GM19455 (cell line): ENCODE data around the gene WRNIP1.

Experiments
- ATAC-seq: cut with Tn5 transposase; IDR thresholded peaks from one replicate; pipeline ENCODE4 v1.9.1; 2021; ENCODE audit not compliant: unreplicated experiment

The WRNIP1 gene

DNA sequence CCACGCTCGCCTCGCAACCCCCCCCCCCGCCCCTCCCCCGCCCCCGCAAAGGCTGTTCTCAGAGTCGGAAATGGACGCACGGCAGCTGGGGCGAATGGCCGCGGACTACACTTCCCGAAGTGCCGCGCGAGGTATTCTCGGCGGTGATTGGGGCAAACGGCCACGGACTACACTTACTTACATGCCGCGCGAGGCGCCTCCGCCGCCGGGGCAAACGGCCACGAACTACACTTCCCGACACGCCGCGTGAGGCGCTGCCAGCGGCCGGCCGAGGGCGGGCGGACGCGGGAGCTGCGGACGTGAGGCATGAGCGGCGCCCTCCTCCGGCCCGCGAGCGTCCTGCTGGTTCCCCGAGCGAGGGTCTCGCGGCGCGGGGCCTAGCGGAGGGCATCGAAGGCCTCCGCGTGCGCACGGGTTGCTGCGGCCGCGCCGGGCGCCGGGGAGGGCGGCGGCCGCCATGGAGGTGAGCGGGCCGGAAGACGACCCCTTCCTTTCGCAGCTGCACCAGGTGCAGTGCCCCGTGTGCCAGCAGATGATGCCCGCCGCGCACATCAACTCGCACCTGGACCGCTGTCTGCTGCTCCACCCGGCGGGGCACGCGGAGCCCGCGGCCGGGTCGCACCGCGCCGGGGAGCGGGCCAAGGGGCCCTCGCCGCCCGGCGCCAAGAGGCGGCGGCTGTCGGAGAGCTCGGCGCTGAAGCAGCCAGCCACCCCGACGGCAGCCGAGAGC is at the start of gene WRNIP1:
WRNIP1 (plus strand) TSS at position 228 of the 730 bp plus-strand sequence; CDS start at position 458, 230 bp downstream.
- peak; percentile 88 for ATAC-seq

DNA sequence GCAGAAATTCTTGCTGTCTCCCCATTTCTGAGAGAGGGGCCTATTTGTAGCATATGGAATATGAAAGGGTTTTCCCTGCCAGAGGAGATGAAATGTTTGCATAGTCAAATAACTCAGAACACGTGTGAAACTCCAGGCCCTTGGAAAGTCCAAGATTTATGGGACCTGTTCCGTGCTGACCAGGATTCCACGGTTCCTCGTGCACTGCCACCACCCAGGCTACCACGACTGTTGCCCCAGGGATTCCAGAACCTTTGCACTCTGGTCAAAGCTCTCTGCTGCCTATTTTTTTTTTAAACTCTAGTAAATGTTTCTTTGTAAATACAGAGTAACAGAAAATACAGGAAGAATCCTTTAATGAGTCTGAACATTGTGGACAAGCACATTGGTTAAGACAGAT is 49.5 kb upstream of the WRNIP1 start:
- ATAC-seq: no peak

DNA sequence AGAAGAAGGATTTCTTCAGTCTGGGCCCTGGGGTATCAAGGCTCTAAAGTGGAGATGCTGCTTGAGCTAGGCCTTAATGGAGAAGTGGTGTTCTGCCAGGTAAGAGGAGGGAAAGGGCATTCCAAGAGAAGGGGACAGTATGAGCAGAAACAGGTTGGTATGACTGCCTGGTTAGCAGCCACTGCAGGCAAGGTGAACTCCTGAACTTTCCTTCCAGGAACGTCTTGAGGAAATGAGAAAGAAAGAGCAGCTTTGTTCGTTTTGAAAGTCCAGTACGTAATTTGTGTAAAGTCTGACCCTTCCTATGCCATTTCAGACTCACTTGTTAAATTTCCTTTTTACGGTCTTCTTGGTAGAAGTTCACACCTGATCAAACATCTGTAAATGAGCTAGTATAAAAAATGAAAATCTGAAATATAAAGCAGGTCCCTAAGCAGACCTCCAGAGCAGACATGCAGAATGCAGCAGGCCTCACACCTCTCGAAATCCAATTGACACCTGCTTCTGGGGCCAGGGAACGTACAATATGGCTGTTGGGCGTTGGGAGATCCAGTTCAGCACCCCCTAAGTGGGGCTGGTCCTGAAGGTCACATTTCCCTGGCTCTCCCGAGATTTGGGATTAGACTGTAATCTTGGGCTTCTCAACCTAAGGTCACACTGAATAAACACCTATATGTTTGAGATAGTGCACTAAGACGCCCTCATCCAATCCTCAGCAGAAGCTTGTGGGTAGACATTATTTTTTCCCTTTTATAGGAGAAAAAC is 48.1 kb upstream of the WRNIP1 start:
- no peak for ATAC-seq

DNA sequence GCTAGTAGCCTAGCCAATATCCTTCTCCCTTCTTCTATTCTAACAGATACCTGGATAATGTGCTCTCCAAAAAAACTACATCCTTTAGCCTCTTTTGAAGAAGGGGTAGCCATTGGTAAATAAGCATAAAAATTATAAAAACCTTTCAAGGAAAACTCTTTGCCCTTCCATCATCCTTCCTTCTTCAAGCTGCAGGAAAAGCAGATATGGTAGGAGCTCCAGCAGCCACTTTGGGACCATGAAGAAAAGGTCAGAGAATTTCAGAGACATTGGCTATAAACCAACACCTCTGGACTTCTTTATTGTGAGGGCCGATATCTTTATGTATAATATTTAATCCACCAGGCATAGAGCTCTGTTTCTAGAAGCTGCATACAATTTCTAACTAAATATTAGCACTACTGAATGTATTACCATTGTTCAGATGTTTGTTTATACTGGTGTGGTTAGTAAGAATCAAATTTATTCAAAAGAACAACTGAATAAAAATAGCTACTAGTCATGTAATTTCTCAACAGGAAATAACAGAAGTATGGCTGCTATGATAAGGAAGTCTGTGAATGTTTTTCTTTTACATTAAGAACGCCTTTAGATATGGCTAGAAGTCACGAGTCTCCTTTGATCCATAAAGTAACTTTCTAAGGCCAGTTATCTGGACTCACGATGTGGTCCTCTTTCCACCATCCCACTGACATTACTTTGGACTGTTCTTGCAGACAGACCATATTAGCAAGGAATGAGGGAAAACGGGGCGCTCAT is 46.7 kb upstream of the WRNIP1 start:
- no peak for ATAC-seq

DNA sequence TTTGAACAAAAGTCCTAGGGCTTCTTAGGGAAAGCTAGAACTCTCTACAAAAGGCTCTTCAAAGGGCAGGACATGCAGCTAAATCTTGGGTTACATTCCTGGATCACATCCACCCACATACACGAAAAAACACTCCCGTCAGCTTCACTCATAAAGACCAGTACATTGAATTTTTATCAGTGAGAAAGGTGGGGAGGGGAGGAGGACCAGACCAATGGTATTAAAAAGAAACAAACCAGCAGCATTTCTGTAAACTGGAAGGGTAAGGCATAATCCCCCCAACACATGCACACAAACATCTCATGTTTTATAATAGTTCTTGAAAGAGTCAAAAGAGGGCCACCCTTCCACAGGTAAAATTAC is 46.1 kb upstream of the WRNIP1 start:
- ATAC-seq: no peak

DNA sequence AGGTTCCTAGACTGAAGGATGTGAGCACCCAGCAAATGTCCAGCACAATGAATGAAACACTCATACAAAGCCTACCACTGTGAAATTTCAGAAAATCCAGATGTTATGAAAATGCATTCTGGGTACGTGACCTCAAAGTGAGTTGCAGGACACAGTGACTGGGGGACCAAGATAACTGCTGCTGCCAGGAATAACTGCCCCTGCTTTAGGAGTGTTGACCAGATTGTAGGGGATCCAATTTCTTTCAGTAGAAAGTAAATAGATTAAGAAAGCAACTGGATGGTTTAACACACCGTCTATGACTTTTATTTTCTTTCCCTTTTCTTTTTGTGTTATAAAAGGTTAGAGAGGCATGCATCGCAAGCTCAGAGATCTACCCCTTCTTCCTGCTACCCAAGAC is 44.0 kb upstream of the WRNIP1 start:
- no peak for ATAC-seq

DNA sequence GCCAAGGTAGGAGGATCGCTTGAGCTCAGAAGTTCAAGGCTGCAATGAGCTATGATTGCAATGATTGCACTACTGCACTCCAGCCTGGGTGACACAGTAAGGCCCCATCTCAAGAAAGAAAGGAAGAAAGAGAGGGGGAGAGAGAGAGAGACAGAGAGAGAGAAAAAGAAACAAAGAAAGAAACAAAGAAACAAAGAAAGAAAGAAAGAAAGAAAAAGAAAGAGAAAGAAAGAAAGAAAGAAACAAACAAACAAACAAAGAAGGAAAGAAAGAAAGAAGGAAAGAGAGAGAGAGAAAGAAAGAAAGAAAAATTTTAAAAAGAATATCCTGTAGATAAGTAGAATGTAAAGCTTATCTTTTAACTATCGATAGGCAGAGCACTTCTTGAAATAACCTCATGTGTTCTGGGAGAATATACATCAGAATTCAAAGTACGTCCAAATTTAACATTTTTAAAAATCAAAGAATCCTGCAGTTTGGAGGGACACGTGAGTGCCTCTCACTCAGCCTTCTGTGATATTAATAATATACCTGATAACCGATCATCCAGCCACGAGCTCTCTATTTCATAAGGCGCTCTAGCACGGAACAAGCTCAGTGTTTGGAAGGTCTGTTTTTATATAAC is 39.7 kb upstream of the WRNIP1 start:
- no peak for ATAC-seq

DNA sequence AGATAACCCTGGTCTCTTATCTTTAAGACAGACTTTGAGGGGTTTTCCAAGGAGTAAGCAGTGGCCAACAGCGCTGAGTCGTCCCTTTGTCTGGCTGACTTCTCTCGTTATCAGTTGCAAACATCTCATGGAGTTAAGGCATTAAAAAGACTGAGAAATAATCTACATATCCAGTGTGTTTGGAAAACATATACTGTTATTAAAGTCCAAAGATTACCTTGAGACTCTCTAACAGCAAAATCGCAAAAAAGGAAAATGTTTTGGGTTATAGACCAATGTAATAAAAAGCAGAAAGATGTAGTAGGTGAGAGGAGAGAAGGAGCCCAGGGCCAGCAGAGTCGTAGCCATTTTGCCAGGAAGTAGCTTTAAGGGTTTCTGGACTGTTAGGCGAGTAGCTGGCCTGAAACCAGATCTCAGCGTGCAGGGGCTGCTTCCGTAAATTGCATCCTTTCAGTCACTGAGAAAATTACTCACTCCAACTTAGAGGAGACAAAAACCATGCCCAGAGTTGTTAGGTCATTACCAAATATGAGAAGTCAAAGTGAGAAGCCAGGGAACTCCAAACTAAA is 39.1 kb upstream of the WRNIP1 start:
- ATAC-seq: no peak

DNA sequence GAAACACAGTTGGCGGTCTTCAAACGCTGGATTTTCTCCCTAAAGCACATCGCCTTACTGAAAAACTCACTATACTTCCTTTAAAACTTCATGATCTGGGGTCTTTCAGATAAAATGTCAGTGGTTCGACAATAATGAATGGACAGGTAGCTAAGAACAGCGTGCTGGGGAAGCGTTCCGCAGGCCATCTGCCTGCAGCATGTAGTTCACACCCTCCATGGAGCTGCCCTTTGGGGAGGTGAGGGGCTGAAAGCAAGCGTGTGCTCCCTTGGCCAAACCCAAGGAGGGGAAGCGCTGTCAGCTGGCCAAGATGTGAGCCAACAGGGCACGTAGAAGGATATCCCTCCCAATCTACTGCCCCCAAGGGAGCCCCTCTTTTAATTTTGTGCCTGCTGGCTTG is 35.3 kb upstream of the WRNIP1 start:
- ATAC-seq: no peak

DNA sequence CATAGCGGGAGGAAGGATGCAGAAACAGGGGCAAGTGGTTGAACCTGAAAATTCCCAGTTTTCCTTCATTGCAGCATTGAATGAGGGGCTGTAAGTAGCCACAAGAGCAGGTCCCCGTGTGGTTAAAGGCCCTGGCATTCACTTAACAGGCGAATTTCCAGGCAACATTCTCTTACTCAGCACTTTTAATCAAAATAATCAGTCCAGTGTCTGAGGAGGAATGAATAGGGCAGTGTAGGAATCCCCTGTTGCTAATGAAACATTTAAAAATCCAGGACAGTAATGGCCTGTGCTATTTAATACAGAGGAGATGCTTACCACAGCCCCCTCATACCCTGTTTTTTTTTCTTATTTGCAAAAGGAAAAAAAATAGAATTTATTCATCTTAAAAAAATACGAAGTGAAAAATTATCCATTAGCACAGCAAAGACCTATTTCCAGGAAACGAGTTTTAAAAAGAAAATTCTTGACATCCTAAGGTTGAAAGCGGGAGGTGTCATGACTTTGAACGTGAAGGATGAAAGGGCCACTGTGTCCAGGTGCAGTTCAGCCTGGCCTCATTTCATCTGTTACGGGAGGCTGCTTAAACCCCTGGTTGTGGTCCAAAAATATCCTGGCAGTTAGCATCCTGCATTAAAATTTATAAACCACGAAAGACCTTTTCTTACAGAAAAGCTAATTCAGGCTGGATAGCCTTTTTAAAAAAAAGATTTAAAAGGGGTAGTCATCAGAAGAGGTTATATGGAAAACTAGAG is 34.7 kb upstream of the WRNIP1 start:
- no peak for ATAC-seq

DNA sequence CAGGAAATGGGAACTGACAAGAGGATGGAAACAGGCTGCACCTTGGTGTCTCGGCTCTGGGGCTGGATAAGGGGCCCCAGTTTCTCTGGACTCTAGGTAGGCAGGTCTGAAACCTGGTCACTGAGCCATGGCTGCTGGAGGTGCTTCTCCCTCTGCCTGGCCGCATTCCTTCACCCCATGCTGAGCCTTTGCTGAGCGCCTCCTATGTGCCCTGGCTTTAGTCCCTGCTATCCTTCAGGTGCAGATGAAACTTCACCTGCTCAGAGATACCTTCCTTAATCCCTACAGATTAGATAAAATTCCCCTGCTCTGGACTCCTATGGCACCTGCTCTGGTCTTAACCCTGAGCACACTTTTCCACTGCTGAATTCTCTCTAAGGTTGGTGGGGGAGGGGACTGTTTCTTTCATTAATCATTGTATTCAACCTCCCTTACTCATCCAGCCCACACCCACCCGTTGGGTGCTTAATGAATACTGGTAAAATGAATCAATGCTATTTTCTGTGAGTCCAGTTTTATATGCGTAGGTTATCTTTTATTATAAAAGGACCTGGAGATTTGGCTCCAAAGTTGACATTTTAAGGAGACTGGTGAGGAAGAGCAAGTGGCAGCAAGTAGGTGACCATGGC is 33.8 kb upstream of the WRNIP1 start:
- no peak for ATAC-seq

DNA sequence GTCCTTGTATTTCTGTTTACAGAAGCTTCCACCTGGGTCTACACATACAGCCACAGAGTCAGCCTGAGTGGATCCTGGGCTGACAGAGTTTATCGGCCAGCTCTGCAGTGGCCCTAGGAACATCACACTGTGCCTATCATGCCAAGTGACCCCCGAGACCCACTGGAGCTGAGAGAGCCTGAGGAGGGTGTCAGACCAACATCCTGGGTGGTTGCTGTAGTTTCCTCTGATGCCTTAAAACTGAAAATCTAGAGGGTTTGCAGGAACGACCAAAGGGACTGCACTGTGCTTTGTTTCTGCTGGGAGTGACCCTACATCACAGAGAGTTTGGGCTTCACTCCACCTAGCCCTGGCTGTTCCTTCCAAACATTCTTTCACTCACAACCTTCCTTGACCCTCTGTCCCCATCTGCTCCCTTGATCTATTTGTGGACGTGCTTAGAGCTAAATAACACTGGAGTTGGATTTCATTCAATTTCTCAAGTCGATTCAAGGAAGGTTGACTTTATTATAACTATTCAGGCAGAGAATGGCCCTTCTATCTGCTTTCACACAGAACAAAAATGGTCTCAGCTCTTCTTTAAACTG is 32.6 kb upstream of the WRNIP1 start:
- no peak for ATAC-seq

DNA sequence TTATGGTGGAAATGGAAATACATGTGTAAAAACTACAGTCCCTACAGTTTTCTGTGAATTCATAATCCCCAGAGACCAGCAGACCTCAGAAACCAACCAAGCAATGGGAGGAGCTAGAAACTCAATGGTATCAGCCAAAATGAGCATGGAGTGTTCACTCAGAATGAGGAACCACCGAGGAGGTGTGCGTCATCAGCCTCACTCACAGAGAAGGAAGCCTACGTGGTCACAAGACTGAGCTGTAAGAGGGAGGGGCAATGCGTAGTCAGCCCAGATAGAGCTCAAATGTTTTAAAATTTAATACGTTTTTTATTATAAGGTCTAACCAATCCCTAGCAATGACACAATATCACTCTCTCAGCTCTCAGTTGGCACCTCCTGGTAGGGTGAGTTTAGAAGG is 31.9 kb upstream of the WRNIP1 start:
- peak; percentile 64 for ATAC-seq

DNA sequence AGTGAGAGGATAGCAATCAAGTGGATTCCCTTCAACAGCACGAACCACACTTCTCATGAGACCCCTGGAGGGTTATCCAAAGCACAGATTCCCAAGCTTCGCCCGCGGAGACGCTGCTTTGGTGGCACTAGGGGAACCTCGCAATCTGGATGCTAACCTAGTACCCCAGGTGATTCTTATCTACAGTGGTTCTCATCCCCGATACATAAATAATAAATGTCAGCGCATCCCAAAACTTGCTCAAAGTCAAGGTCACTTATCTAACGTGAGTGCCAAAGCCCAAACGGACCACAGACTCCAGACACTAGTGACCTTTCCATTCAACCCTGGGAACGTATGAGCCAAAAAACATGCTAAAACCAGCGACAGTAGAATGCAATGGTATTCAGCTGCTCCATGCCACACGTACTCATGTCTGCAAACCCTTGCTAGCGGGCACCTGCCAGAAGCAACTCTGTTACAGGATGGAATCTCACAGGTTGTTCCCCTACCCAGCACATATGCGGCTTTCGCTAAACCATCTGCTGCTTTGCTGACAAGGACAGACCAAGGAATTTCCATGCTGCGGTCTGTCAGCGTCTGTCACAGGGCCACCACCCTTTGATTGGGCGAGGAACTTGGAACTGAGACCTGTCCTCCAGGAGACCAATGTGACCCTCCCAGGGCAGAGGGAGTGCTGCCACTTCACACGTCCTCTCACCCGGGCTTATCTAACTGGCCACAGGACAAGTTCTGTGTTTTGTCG is 31.3 kb upstream of the WRNIP1 start:
- no peak for ATAC-seq

DNA sequence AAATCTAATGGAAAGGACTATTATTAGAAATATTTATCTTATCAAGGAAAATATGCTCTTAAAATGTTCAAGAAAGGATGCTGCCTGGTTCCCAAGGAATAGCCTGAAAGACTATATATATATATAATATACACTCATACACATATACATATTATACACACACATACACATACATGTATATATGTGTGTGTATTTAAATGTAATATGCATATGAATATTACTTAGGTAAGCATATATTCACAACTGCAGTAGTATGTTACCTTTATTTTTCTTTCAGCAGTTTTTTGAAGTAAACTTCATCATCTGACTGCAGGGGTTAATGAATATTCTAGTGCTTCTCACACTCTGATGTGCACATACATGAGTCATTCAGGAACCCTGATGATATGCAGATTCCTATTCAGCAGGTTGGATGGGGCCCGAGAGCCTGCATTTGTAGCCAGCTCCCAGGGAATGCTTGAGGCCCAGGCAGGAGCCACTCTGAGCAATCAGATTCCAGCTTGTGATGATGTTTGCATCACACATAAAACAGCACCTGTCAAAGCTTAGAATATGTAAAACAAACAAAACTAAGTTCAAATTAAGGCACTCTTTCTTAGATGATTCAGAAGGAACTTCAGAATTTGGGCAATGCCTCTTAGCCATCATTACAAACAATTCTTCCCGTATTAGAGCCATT is 30.6 kb upstream of the WRNIP1 start:
- ATAC-seq: no peak

DNA sequence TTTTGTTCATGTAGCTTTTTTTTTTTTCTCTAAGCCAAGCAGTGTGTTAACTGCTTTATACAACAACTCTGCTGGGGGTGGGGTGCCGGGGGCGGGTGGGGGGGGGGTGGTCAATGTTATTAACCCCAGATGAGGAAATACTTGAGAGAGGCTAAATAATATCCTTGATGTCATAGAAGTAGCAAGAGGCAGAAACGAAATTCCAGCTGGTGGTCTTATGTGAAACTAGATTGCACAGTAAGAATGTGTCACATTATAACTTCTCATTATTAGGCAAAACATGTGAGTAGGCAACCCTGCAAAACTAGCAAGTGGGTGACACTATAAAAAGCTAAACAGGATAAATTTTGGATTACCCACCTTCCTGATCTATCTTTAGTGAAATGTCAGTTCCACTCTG is 27.3 kb upstream of the WRNIP1 start:
- ATAC-seq: no peak

DNA sequence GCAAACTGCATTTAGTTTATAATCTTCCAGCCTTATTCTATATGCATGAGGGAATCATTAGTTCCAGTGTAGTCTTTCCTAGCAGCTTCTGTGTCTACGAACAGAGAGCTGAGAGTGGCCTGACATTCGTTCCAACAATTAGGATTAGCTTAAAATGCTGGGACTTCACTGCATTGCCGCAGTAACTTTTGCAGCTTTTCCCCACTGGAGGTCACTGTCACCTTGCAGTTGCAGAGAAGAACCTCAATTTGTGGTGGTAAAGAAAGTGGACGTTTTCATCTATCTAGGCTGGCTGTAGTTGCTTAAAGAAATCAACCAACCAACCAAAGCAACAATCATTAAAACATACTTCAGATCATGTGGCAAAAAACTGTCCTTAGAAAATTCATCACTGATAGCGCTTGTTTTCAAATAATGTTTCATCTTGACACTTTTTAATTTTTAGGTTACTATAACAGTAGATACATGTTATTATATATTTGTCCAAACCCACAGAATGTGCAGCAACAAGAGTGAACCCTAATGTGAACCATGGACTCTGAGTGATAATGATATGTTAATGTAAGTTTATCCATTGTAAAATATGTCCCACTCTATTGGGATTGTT is 26.7 kb upstream of the WRNIP1 start:
- ATAC-seq: no peak

DNA sequence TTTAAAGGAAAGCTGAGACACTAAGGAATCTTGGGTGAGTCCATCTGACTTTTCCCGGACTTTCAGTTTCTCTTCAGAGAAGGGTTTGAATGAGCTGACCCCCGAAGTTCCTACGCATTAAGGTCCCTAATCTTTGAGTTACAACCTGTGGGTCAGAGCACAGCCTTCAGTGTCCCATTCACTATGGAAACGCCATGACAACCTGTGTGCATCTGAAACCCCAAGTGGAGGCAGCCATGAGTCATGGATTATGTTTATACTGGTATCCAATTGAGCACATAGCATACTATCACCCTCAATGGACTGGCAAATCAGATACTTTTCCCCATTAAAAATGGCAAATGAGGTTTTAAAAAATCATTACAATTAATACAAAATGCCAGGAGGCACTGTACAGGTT is 25.9 kb upstream of the WRNIP1 start:
- no peak for ATAC-seq
